ENCODE measurements around the gene CYP2C8. TPM values are rescaled to one million over a fixed set of nuclear protein-coding genes. Genes with fewer than 3 reads are reported as not detected.
"Not testable (repeated sequence)": the region's sequence is repeated elsewhere in the genome, so short reads cannot be mapped to it uniquely, and the experiment has no call there.

CYP2C8 gene
- total RNA-seq (under 1 TPM in 1 of 2 experiments, not detected in 1; 0.11 TPM), polyA plus RNA-seq (0.24 TPM)

DNA sequence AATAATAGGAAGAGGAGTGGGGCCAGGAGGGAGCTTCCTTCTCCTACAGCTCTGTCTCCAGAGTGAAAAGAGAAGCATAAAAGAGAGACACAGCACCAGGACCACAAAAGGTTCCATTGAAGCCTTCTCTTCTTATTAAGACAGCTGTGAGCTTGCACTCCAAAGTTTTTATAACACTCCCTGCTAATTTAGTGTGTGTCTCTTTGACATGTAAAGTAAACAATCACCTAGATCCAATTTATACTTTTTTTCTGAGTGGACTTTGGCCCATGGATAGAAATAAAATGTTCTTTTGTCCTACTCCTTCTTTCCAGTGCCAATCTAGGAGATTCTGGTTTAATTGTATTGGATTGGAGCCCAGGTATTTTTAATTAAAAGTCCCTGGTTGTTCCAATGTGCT is at the start of gene CYP2C8:
Gene CYP2C8, minus strand, starts transcription at position 212 of the 400 bp plus-strand sequence. Its CDS starts 95 bp downstream, at position 117.
- Mint-ChIP-seq H3K9me3 (peaks cover 0 to 10% (median 3%) of the 10 kb centered on the region in 5 donors), H3K4me3 (no peak within 1 kb of the TSS), H3K27me3 (no peaks in the 10 kb centered on the region), H3K4me1 (no peaks in the 10 kb centered on the region), H3K36me3 (no peaks in the 10 kb centered on the region), H3K27ac (no peak within 1 kb of the TSS)
- ChIA-PET POLR2A (no interaction called here), CTCF (no interaction called here)
- Histone ChIP-seq H3K4me1 (ENCODE audit: insufficient read depth, low read length) (no peaks in the 10 kb centered on the region), H3K9me3 (ENCODE audit: low read length) (no peaks in the 10 kb centered on the region), H3K27me3 (ENCODE audit: insufficient read depth, low read length, poor library complexity, severe bottlenecking) (no peaks in the 10 kb centered on the region), H3K27ac (ENCODE audit: low read depth, low read length) (no peak within 1 kb of the TSS), H3K36me3 (ENCODE audit: insufficient read depth, low read length) (no peaks in the 10 kb centered on the region), H3K4me3 (ENCODE audit: low read length) (no peak within 1 kb of the TSS)
- no peak for DNase-seq

DNA sequence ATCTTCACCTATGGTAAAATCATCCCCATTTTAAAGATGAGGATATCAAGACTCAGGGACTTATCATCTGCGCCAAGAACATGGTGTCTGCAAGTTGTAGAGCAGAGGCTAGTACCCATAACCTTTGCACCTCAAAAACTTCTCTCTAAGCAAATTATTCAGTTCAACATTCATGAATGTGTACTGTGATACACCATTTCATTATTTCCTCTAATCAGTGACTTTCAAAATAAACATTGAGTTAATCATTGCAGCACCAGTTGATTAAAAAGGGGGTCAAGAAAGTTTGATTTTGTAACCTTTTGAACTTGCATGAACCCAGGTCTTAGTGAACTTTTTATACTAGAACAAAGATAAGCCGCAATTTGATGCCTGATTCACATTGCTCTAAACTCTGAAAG is 47.6 kb upstream of the CYP2C8 start:
- peaks cover 0 to 4% of the 10 kb centered on the region in 2 donors for H3K27me3 Mint-ChIP-seq
- Histone ChIP-seq H3K27me3 (ENCODE audit: insufficient read depth, low read length, poor library complexity, severe bottlenecking) (no peaks in the 10 kb centered on the region), H3K27ac (ENCODE audit: low read depth, low read length) (no peak overlapping the region), H3K9me3 (ENCODE audit: low read length) (no peaks in the 10 kb centered on the region), H3K4me1 (ENCODE audit: insufficient read depth, low read length) (no peaks in the 10 kb centered on the region), H3K4me3 (ENCODE audit: low read length) (no peak overlapping the region), H3K36me3 (ENCODE audit: insufficient read depth, low read length) (no peaks in the 10 kb centered on the region)
- DNase-seq: no peak
- no peaks in the 10 kb centered on the region for H3K4me1 Mint-ChIP-seq
- no peaks in the 10 kb centered on the region for H3K36me3 Mint-ChIP-seq
- no peak overlapping the region for H3K4me3 Mint-ChIP-seq
- CTCF ChIA-PET: no interaction called here
- POLR2A ChIA-PET: no interaction called here
- H3K27ac Mint-ChIP-seq: no peak overlapping the region
- peaks cover 12 to 26% (median 18%) of the 10 kb centered on the region in 5 donors for H3K9me3 Mint-ChIP-seq

DNA sequence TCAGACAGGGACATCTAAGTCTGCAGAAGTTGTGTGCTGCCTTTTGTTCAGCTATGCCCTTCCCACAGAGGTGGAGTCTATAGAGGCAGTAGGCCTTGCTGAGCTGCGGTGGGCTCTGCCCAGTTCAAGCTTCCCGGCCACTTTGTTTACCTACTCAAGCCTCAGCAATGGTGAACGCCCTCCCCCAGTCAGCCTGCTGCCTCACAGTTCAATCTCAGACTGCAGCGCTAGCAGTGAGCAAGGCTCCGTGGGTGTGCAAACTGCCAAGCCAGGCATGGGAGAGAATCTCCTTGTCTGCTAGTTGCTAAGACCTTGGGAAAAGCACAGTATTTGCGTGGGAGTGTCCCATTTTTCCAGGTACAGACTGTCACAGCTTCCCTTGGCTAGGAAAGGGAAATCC is 41.5 kb upstream of the CYP2C8 start:
- H3K9me3 ChIP-seq (ENCODE audit: low read length); H3K27ac Mint-ChIP-seq; CTCF ChIA-PET; H3K4me1 ChIP-seq (ENCODE audit: insufficient read depth, low read length); H3K4me3 Mint-ChIP-seq; H3K4me1 Mint-ChIP-seq; DNase-seq; H3K27me3 Mint-ChIP-seq; H3K27ac ChIP-seq (ENCODE audit: low read depth, low read length); H3K27me3 ChIP-seq (ENCODE audit: insufficient read depth, low read length, poor library complexity, severe bottlenecking); H3K4me3 ChIP-seq (ENCODE audit: low read length); H3K36me3 Mint-ChIP-seq; H3K36me3 ChIP-seq (ENCODE audit: insufficient read depth, low read length); POLR2A ChIA-PET: not testable (repeated sequence)
- H3K9me3 Mint-ChIP-seq: peaks cover 8 to 15% (median 11%) of the 10 kb centered on the region in 5 donors

DNA sequence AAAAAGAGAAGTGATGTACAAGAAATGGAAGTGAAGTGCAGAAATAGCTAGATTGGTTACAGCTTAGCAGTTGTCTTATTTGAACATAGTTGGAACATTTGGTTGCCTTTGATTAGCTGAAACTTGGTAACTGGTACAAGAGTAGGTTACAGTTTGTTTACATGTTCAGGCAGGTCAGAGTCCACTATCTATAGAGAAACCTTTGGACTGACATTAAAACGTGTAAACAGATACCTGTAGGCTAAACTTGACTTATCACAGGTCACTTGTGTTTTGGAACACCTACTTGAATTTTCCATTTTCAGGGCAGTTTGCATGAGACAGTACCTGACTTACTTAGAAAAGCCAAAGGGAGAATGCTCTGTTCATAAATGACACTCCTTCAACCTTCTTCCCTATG is 28.5 kb upstream of the CYP2C8 start:
- no peak overlapping the region for H3K4me3 Mint-ChIP-seq
- peaks cover 2 to 3% of the 10 kb centered on the region in 2 donors for H3K27me3 Mint-ChIP-seq
- Histone ChIP-seq H3K9me3 (ENCODE audit: low read length) (no peaks in the 10 kb centered on the region), H3K4me3 (ENCODE audit: low read length) (no peak overlapping the region), H3K4me1 (ENCODE audit: insufficient read depth, low read length) (no peaks in the 10 kb centered on the region), H3K27ac (ENCODE audit: low read depth, low read length) (no peak overlapping the region), H3K36me3 (ENCODE audit: insufficient read depth, low read length) (no peaks in the 10 kb centered on the region), H3K27me3 (ENCODE audit: insufficient read depth, low read length, poor library complexity, severe bottlenecking) (no peaks in the 10 kb centered on the region)
- H3K36me3 Mint-ChIP-seq: no peaks in the 10 kb centered on the region
- H3K4me1 Mint-ChIP-seq: no peaks in the 10 kb centered on the region
- ChIA-PET POLR2A (no interaction called here), CTCF (no interaction called here)
- peaks cover 0 to 2% (median 0%) of the 10 kb centered on the region in 5 donors for H3K9me3 Mint-ChIP-seq
- DNase-seq: no peak
- no peak overlapping the region for H3K27ac Mint-ChIP-seq

DNA sequence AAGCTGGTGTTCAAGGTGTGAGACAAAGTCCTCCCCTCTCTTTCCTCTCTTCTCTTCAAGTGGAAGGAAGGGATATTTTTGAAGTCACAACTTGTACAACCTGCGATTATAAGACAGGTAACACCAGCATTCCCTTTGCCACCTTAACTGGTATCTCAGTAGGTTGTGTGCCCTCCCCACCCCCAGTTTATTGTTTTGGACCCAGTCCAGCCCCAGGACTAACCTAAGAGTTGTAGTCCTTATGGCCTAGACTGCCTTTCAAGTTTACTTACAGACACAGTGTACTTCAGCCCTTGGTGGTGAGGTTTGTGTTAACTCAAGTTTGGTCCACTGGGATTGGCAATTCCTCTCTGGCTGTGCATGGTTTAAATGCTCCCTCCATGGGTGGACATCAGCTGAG is 26.8 kb upstream of the CYP2C8 start:
- Histone ChIP-seq H3K4me1 (ENCODE audit: insufficient read depth, low read length) (no peaks in the 10 kb centered on the region), H3K9me3 (ENCODE audit: low read length) (no peaks in the 10 kb centered on the region), H3K36me3 (ENCODE audit: insufficient read depth, low read length) (no peaks in the 10 kb centered on the region), H3K27ac (ENCODE audit: low read depth, low read length) (no peak overlapping the region), H3K27me3 (ENCODE audit: insufficient read depth, low read length, poor library complexity, severe bottlenecking) (no peaks in the 10 kb centered on the region), H3K4me3 (ENCODE audit: low read length) (no peak overlapping the region)
- H3K36me3 Mint-ChIP-seq: no peaks in the 10 kb centered on the region
- no peak overlapping the region for H3K4me3 Mint-ChIP-seq
- DNase-seq: no peak
- no peaks in the 10 kb centered on the region for H3K4me1 Mint-ChIP-seq
- ChIA-PET POLR2A (no interaction called here), CTCF (no interaction called here)
- H3K27me3 Mint-ChIP-seq: peaks cover 2 to 3% of the 10 kb centered on the region in 2 donors
- no peaks in the 10 kb centered on the region for H3K9me3 Mint-ChIP-seq
- no peak overlapping the region for H3K27ac Mint-ChIP-seq

DNA sequence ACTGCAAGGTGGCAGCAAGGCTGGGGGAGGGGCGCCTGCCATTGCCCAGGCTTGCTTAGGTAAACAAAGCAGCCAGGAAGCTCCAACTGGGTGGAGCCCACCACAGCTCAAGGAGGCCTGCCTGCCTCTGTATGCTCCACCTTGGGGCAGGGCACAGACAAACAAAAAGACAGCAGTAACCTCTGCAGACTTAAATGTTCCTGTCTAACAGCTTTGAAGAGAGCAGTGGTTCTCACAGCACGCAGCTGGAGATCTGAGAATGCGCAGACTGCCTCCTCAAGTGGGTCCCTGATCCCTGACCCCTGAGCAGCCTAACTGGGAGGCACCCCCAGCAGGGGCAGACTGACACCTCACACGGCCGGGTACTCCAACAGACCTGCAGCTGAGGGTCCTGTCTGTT is 10.3 kb upstream of the CYP2C8 start:
- H3K36me3 ChIP-seq (ENCODE audit: insufficient read depth, low read length); H3K4me3 Mint-ChIP-seq; H3K36me3 Mint-ChIP-seq; H3K4me1 Mint-ChIP-seq; CTCF ChIA-PET; H3K27ac Mint-ChIP-seq; H3K27ac ChIP-seq (ENCODE audit: low read depth, low read length); DNase-seq; H3K9me3 Mint-ChIP-seq; H3K27me3 Mint-ChIP-seq; H3K9me3 ChIP-seq (ENCODE audit: low read length); H3K4me3 ChIP-seq (ENCODE audit: low read length); H3K27me3 ChIP-seq (ENCODE audit: insufficient read depth, low read length, poor library complexity, severe bottlenecking); POLR2A ChIA-PET; H3K4me1 ChIP-seq (ENCODE audit: insufficient read depth, low read length): not testable (repeated sequence)

DNA sequence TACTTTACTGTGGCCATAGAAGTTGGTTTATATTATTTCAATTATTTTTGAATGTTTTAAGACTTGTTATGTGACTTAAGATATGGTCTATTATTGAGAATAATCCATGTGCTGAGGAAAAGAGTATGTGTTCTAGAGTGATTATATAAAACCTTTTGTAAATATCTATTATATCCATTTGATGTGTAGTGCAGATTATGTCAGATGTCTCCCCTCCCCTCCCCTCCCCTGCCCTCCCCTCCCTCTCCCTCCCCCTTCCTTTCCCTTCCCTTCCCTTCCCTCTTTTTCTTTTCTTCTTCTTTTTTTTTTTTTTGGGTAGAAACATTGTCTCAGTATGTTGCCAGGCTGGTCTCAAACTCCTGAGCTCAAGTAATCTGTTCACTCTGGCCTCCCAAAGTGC is 8.3 kb upstream of the CYP2C8 start:
- Histone ChIP-seq H3K27ac (ENCODE audit: low read depth, low read length) (no peak overlapping the region), H3K9me3 (ENCODE audit: low read length) (no peaks in the 10 kb centered on the region), H3K27me3 (ENCODE audit: insufficient read depth, low read length, poor library complexity, severe bottlenecking) (no peaks in the 10 kb centered on the region), H3K36me3 (ENCODE audit: insufficient read depth, low read length) (no peaks in the 10 kb centered on the region), H3K4me1 (ENCODE audit: insufficient read depth, low read length) (no peaks in the 10 kb centered on the region), H3K4me3 (ENCODE audit: low read length) (no peak overlapping the region)
- Mint-ChIP-seq H3K27ac (no peak overlapping the region), H3K9me3 (peaks cover 2 to 5% (median 4%) of the 10 kb centered on the region in 5 donors), H3K27me3 (peaks cover 0 to 2% of the 10 kb centered on the region in 2 donors), H3K4me3 (no peak overlapping the region), H3K36me3 (no peaks in the 10 kb centered on the region), H3K4me1 (no peaks in the 10 kb centered on the region)
- DNase-seq: no peak
- POLR2A ChIA-PET: no interaction called here
- CTCF ChIA-PET: no interaction called here

DNA sequence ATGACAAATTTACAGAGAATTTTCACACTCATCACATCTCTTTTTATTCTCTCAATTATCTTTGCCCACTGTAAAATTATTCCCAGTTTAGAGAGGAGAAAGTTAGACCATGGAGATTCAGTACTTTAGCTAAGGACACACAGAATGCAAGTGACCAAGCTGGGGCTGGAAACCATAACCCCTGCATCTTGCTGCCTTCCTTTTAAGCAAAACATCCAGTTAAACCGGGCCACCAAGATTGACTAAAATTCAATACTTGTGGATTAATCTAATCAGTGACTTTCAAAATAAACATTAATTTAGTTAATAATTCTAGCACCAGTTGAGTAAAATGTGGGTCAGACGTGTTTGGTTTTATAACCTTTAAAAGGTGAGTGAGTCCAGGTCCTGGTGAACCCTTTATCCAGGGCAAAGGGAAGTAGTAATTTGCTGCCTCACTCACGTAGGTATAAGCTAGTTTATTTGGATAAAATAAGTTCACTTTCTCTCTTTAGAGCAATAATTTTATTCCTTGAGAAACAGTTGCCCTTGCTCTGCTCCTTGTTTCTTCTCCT is 1.9 kb upstream of the CYP2C8 start:
- Histone ChIP-seq H3K9me3 (ENCODE audit: low read length) (no peaks in the 10 kb centered on the region), H3K27me3 (ENCODE audit: insufficient read depth, low read length, poor library complexity, severe bottlenecking) (no peaks in the 10 kb centered on the region), H3K36me3 (ENCODE audit: insufficient read depth, low read length) (no peaks in the 10 kb centered on the region), H3K4me1 (ENCODE audit: insufficient read depth, low read length) (no peaks in the 10 kb centered on the region), H3K27ac (ENCODE audit: low read depth, low read length) (no peak overlapping the region), H3K4me3 (ENCODE audit: low read length) (no peak overlapping the region)
- CTCF ChIA-PET: no interaction called here
- POLR2A ChIA-PET: no interaction called here
- Mint-ChIP-seq H3K27ac (no peak overlapping the region), H3K9me3 (peaks cover 0 to 7% (median 1%) of the 10 kb centered on the region in 5 donors), H3K27me3 (no peaks in the 10 kb centered on the region), H3K4me1 (no peaks in the 10 kb centered on the region), H3K36me3 (no peaks in the 10 kb centered on the region), H3K4me3 (no peak overlapping the region)
- DNase-seq: no peak

DNA sequence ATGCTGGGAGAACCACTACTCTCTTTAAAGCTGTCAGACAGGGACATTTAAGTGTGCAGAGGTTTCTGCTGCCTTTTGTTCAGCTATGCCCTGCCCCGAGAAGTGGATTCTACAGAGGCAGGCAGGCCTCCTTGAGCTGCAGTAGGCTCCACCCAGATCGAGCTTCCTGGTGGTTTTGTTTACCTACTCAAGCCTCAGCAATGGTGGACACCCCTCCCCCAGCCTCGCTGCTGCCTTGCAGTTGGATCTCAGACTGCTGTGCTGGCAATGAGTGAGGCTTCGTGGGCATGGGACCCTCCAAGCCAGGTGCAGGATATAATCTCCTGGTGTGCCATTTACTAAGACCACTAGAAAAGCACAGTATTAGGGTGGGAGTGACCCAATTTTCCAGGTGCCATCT is 5.2 kb downstream of the CYP2C8 start:
- H3K9me3 Mint-ChIP-seq: peaks cover 0 to 10% (median 3%) of the 10 kb centered on the region in 5 donors
- DNase-seq; H3K36me3 Mint-ChIP-seq; H3K4me1 ChIP-seq (ENCODE audit: insufficient read depth, low read length); H3K9me3 ChIP-seq (ENCODE audit: low read length); H3K4me1 Mint-ChIP-seq; CTCF ChIA-PET; H3K4me3 Mint-ChIP-seq; H3K27ac Mint-ChIP-seq; H3K36me3 ChIP-seq (ENCODE audit: insufficient read depth, low read length); H3K27me3 Mint-ChIP-seq; H3K27ac ChIP-seq (ENCODE audit: low read depth, low read length); H3K27me3 ChIP-seq (ENCODE audit: insufficient read depth, low read length, poor library complexity, severe bottlenecking); POLR2A ChIA-PET; H3K4me3 ChIP-seq (ENCODE audit: low read length): not testable (repeated sequence)

Data from CD8-positive, alpha-beta memory T cell (primary cell).